NCI-H1092 treated with DMSO at 0.1 percent for 48 hours (cell line): ENCODE data around the gene PRKCA.

ENCODE experiments used
- DNase-seq: peaks from one replicate; lab custom pipeline; 2025; lab: John Stamatoyannopoulos, UW

Gene PRKCA

DNA sequence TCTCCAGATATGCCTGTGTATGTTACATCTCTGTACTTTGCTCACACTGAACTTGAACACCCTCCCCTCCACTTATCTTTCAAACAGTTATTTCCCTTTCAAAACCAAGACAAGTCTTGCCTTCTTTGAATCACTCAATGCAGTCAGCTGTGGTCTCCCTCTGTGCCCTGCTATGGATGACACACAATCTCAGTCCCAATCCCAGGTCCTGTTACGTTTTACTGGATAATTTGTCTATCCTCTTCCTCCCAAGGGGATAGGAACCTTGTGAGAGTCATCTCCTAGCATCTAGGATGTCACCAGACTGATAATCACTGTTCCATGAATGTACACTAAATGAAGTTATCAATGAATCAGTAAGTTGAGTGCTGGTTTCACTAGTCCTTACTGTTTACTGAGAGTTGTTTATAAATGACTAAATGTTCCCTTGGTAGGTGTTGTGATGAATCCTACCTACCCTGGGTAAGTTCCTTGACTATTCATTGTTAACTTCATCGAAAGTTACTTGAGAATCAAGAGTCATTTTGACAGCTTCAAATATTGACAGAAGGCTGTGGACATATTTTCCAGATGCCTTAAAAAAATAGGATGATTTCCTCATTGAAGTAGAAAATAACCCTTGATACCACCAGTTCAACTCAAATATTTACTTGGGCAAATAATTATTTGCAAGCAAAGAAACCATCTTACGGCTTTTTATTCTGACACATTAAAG, 244.9 kb downstream of the PRKCA start:
- no peak for DNase-seq

DNA sequence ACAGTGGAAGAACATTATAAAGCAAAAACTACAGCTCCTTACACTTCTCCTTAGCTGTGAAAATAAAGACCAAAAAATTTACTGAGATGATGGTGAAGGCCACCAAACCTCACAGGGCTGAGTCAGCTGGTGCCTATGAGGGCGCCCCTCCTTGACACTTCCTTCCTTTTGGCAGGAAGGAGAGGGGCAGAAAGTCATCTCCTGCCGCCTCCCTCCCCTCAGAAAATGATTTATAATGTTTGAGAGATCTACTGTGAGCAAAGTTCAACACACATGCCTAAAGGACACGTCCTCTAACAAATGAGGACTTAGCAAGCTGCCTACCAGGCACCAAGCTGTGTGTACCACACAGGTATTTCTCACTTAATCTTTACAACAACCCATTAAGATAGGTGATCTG, 245.7 kb downstream of the PRKCA start:
- DNase-seq = no peak

DNA sequence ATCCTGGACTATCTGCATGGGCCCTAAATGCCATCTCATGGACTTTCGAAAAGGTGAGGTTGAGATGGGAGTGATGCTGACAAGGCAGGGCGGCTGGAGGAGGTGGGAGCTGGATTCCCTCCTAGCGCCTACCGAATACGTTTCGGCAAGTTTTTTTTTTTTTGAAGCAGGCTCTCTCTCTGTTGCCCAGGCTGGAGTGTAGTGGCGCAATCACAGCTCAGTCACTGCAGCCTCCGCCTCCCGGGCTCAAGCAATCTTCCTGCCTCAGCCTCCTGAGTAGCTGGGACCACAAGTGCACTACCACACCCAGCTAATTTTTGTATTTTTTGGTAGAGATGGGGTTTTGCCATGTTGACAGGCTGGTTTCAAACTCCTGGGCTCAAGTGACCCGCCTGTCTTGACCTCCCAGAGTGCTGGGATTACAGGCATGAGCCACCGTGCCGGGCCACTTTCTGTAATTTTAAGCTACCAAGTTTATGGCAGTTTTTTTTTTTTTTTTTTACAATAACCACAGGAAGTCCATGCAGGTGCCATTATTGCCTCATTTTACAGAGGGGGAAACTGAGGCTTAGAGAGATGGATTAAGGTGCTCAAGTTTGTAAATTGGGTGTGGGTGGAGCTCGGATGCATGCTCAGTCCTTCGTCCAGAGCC, 246.4 kb downstream of the PRKCA start:
- no peak for DNase-seq

DNA sequence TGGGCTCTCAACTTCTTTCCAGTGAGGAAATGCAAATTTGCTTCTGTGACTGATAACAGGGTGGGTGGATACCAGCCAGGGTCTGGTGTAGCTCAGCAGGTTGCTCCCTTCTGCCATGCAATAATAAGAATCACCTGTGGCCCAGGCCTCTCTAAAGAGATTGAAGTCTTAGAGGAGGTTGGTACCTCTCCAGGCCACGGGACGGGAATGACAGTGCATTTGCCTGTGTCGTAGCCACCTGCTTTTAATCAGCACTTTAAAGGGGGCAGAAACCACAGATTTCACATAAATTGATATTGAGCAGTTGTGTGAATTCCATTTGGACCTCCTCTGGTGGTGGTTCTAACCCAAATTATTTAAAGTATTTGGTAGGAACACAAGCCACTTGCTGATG, 246.9 kb downstream of the PRKCA start:
- DNase-seq = no peak

DNA sequence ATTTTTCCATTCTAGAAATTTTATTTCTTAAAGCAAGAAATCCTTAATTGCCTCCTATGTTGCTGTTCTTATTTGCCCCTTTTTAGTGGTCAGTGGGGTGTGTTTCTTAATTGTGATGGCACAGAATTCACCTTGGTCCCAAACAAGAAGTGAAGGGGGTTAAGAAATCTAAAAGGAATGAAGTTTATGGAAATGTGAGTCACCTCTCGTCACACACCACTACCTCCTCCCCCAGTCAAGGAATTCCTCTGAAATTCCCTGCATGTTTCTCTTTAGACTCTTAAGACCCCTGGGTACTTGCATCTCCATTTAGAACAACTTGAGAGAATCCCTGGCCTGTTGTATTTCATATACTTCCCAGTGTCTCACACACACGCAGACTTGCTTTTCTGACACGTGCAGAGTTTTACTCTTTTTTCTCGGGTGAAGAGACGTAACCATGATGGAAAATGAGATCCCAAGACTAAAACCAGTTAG, 247.4 kb downstream of the PRKCA start:
- DNase-seq = no peak

DNA sequence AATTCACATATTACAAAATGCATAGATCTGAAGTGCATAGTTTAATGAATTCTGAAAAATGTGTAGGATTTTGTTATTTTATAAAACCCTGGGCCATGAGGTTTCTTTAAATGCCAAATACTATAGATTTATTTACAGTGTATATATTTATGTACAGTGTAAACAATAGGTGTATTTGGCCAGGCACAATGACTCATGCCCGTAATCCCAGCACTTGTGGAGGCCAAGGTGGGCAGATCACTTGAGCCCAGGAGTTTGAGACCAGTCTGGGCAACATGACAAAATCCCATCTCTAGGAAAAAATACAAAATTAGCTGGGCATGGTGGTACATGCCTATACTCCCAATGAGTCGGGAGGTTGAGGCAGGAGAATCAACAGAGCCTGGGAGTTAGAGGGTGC, 249.4 kb downstream of the PRKCA start:
- DNase-seq = no peak

DNA sequence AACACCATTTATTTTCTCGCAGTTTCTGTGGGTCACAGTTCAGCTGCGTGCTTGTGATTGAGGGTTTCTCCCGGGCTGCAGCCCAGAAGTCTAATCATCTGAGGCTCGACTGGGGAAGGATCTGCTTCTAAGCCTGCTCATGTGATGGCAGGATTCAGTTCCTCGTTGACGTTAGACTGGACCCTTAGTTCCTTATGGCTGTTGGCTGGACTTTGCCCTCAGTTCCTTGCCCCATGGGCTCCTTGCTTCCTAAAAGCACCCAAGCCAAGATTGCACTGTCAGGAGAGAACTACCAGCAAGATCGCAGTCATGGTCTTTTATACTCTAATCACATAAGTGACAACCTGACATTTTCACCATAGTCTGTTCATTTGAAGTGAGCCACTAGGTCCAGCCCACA, 250.0 kb downstream of the PRKCA start:
- DNase-seq = no peak

DNA sequence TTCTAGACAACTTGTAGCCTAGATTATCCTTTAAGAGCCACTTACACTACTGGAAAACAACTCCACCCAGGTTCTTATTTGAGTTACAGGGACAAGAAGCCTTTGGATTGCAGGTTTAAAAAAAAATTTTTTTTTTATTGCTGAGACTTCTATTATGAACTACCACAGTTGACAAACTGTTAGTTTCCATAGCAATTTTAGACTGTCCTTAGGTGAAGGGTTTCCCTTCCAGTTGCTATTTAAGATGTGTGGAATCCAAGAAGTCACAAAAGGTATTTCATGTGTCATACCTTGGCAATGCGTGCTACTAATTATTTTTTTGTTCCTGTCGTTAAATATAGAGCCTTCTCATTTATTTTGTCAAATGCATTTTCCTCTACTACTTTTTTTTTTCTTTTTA, 253.2 kb downstream of the PRKCA start:
- no peak for DNase-seq

DNA sequence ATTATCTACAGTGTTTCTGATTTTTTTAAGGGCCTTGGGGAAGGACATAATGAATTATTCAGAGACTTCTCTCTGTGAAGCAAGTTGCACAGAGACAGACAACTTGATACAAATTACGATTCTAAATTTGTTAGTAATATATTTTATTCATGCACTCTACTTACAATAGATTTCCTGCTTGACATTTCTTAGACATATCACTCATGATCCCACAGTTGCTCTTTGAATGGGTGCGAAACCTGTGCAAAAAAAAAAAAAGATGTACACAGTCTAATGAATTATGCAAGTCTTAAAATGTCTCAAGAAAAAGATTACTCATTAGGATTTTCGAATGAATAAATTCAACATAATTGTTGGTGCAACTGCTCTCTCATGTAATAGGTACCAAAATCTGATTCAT, 254.8 kb downstream of the PRKCA start:
- DNase-seq = no peak

DNA sequence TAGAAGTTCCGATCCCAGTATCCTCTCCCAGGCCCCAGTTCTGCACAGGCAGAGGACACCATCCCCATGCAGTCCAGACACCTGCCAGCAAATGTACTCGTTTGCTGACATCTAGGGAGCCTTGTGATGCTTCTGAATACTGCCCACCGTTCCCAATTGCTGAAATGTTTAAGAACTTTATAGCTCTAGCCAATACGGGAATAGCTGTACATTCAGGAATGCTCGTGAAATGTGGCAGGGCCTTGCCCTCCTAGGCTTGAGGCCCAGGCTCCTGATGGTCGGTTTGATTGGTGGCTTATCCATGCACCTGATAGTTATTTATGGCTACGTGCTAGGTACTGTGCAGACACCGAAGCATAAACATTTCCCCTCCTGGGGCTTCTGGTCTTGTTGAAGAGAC, 255.5 kb downstream of the PRKCA start:
- DNase-seq = no peak

DNA sequence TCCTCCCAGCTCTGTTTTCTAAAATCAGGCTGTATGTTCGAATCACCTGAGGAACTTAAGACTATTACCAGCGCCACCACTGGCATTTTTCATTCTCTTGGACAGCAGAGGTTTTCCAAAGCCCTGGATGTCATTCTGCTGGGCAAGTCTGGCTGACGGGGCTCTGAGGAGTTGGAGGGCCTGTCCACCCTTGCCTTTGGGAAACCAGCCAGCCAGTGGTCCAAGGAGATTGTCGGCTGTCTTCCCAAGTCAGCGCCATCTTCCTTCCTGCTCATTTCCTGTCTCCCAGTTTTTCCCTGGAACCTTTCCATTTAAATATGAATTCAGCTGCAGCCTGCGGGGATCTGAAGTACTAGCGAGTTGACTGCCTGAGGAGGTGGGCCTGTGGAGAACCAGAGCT, 258.3 kb downstream of the PRKCA start:
- no peak for DNase-seq

DNA sequence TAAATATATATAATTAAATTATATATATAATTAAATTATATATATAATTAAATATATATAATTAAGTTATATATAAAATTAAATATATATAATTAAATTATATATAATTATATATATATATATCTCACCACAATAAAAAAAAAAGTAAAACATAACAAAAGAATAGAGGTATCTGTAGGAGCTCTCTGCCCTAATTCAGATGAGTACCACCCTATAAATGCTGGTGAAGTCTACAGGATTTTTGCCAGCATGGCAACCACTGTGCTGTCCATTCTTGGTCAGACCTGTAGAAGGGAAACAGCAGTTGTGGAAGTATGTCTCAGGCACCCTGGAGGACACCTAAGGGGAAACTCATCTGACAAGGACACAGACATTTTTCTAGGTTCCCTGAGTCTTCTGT, 259.7 kb downstream of the PRKCA start:
- DNase-seq = no peak

DNA sequence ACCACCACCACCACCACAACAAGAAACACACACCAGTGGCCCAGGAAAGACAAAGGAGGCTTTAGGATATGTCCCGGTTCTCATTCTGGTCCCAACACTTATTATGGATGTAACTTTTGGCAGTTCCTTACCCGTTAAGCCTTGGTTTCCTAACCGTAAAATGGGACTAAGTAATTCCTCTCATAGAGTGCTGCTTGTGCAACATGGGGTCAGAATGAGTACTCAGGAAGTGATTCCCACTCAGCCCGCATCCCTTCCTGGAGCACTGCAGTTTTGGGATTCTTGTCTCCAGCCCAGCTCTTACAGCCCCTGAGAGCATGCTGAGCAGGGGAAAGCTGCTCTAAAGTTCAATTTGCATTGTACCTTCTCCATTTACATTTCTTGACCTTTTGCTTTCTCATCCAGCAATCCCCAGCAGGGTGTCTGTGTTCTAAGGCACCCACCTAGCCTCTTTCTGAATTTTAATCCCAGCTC, 262.6 kb downstream of the PRKCA start:
- no peak for DNase-seq

DNA sequence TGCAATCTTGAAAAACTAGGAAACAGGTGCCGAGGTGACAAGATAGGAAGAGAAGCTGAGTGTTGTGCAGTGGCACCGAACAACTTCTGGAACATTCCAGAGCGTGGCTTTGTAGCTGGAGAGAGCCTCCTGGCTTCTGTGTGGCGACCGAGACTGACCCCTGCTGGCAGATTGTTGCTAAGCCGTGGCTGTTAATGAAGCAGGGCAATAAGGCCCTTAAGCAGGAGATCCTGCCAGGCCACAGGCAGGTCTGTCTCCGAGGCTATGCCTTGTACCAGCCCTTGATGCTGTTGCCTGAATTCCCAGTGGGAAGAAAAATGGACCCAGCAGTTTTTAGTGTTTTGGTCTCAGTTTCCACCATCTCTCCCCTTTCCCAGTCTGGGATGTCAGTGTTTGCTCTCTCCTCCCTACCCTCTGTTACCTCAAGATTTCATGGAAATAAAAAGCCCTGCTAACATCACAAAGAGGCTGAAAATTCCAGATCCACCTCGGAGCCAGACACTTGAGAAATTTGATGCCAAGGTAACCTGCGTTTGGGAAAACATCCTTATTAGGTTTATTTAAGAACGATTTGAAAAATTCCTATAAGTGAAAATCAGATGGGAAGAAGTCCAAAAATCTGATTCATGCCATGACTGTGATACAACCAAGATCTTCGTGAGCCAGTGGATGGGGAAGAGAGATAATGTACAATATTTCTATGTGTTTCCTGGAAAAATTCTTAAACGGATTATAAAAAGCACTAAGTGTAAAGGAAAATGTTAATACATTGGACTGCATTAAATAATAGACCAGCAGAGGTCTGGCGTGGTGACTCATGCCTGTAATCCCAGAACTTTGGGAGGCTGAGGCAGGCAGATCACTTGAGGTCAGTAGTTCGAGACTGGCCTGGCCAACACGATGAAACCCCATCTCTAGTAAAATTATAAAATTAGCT, 265.1 kb downstream of the PRKCA start:
- peak; percentile 84 for DNase-seq

DNA sequence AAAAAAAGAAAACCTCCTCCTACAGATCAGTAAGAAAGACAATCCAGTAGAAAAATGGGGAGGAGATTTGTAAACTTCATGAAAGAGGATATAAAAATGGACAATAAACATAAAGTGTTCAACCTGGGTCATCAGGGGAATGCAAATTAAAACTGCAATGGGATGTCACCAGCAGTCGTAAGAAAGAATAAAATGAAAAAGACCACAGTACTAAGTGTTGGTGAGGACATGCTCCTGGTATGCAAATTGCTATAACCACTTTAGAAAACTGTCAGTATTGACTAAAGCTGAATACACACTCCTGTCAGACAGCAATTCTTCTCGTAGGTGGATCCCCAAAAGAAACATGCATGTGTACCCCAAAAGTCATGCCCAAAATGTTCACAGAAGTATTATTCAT, 267.2 kb downstream of the PRKCA start:
- DNase-seq = no peak

DNA sequence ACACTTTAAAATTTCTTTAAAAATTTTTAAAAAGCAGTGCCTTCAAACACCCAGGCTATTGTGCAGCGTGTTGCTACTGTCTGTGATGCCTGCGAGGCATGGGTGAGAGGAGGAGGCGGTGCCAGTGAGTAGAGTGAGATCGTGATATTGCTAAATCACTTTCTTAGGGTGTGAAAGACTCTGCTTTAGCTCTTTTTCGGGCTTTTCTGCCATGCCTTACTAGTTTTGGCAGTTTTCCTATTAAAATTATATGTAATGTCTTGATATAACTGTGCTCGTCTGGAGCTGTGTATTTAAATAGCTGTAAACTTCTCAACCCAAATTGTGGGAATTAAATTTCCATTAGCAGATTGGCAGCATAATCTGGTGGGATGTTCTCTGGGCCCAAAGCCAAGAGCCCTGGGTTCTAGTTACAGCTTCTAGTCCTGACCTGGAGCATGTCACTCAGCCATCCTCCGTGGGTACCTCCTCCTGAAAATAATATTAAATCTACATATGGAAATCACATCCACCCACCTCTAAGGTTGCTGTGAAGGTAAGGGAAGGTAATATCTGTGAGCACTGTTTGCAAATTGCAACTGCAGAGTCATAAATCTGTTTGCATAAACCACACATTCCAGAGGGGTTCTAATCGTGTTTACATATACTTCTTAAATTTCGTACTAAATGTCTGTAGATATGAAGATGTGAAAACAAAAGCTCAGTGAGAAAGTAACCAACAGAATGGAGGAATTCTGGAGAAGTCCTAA, 268.2 kb downstream of the PRKCA start:
- DNase-seq = no peak

DNA sequence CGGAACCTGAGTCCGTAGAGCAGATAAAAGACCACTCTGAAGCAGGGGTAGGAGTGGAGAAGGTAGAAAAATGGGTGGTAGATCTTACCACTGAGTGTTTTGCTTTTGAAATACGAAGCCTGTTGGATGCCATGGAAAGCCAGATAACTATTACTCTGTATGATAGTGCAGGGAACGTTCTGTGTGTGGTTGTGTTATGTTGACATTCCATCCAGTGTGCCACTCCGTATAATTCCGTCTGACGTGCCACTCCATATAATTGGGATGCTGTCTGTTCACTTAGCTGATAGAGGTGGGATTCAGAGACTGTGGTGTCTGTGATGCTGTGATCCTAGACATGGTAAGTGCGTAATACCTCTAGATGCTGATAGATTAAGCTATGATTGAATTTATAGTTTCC, 269.3 kb downstream of the PRKCA start:
- no peak for DNase-seq

DNA sequence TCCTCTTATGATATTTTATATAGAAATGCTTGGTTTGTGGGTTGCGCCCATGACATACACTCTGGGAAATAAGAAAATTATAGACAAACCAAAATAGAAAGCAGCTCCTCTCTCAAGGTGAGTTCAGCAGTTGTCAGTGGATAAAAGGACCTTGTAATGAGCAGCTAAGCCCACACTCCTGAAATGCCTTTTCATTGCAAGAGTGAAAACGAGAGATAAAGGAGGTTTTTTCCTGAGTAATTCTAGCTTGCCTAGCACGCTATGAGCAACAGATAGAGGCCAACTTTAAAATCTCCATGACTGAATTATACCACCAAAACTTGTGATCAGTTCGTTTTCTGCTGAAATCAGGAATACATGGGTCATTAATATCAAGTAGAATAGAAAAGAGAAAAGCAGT, 270.7 kb downstream of the PRKCA start:
- no peak for DNase-seq

DNA sequence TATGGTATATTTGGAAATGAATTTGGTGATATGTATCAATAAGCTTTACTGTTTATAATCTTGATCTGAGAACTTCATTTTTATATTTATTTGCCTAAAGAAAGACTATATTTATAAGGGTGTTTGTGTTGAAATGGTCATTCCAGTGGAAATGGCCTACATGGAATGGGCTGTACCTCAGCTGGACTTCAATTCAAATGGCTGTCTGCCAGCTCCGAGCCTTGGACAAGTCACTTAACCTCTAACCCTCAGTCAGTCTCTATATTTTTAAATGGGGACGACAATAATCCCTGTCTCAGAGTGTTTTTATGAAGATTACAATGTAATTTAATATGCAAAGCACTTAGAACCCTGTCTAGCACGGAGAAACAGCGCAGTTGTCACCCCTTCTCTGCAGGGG, 271.7 kb downstream of the PRKCA start:
- no peak for DNase-seq

DNA sequence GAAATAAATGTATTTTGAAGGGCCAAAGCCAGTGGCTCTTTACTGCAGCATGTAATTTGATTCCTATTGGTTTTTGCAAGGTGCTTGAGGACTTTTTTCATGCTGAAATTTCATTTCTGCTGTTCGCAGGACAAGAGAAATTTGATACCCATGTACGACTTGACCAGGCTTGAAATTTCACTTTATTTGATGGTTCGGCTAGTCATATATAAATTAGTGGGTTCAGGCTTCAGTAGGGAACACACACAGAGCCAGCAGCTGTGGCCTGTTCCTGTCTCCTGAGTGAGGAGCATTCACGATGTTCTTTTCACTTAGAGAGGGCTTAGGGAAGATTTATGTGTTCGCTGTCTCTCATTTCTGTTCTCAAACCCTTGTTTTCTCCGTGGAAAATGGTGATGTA, 274.1 kb downstream of the PRKCA start:
- no peak for DNase-seq

DNA sequence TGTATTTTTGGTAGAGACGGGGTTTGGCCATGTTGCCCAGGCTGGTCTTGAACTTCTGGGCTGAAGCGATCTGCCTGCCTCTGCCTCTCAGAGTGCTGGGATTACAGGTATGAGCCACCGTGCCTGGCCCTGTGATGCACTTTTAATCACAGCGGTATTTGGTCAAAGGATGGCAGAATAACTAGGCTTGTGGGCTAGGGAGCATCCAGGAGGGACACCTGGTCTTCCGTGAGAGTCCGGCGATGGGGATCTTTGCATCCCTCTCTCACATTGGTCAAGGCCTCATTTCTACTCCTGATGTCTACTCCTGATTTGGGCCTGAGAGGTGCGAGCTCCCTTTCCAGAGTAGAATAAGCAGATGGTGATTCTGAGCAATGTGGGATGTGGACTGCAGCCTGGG, 274.6 kb downstream of the PRKCA start:
- DNase-seq = no peak
